Panc1 (cell line): ENCODE results near the gene CYTH2. TPM values are rescaled to one million over a fixed set of nuclear protein-coding genes. Genes with fewer than 3 reads are reported as not detected.
A peak's percentile ranks its signal among the peaks of the same experiment; 100 is the strongest.

Source experiments
- ATAC-seq: fragments of 200-7000 bp; cut with Tn5 transposase; 2 replicates; pipeline ENCODE4 v1.9.1; 2020; ENCODE audit warnings: mild to moderate bottlenecking, moderate library complexity
- BruUV-seq: library from RNA; stranded (reverse); fragments of 400-500 nt; replicated peaks from 2 replicates; lab custom pipeline; 2021; lab: Mats Ljungman, UMichigan
- CTCF ChIA-PET: fragments of 300-600 bp; sonication (Branson Sonifier 250); formaldehyde crosslinking; loops from one replicate; lab custom pipeline; 2022; ENCODE audit warnings: antibody characterized with exemption; lab: Charles Lee
- POLR2A ChIA-PET: fragments of 300-600 bp; sonication (Branson Sonifier 250); formaldehyde crosslinking; loops from one replicate; lab custom pipeline; 2022; ENCODE audit warnings: antibody characterized with exemption; lab: Charles Lee
- DNase-seq: peaks from one replicate; pipeline ENCODE4 v3.0.0-alpha.2; 2010; ENCODE audit warnings: low read depth, low spot score
- H3K27ac ChIP-seq: 2 replicates; pipeline ENCODE4 v1.5.1; 2011; ENCODE audit warnings: mild to moderate bottlenecking, low read length, inconsistent platforms
- H3K27me3 ChIP-seq: fragments of 200-500 bp; sonication (Bioruptor generic); 2 replicates; pipeline ENCODE4 v1.6.0; 2014; ENCODE audit warnings: low read length, inconsistent platforms; ENCODE audit not compliant: control insufficient read depth, insufficient read depth
- H3K36me3 ChIP-seq: fragments of 200-500 bp; sonication (Bioruptor generic); 2 replicates; pipeline ENCODE4 v1.5.1; 2014; ENCODE audit warnings: inconsistent platforms, mild to moderate bottlenecking, low read length, moderate library complexity; ENCODE audit not compliant: control insufficient read depth, insufficient read depth
- H3K4me1 ChIP-seq: 2 replicates; pipeline ENCODE4 v1.5.1; 2011; ENCODE audit warnings: inconsistent platforms, mild to moderate bottlenecking, low read length, moderate library complexity; ENCODE audit not compliant: control insufficient read depth, insufficient read depth
- H3K4me3 ChIP-seq, 2 experiments: 2 replicates each; pipeline ENCODE4 v1.5.1; 2011 to 2012; ENCODE audit warnings: low read depth in 2 of 2, low read length in 2 of 2, mild to moderate bottlenecking in 2 of 2, inconsistent platforms in 1 of 2, moderate library complexity in 1 of 2
- H3K9me3 ChIP-seq: fragments of 200-500 bp; sonication (Bioruptor generic); 2 replicates; pipeline ENCODE4 v1.5.1; 2014; ENCODE audit warnings: low read depth, mild to moderate bottlenecking, inconsistent platforms, low read length, moderate library complexity; ENCODE audit not compliant: control insufficient read depth, insufficient read depth
- CTCF ChIP-seq: fragments of 450-650 bp; IDR thresholded peaks from 2 replicates; pipeline ENCODE4 v1.5.1; 2017; ENCODE audit warnings: mild to moderate bottlenecking
- POLR2AphosphoS5 ChIP-seq: IDR thresholded peaks from 2 replicates; pipeline ENCODE4 v1.6.1; 2012; ENCODE audit warnings: mild to moderate bottlenecking, low read depth, low read length, moderate library complexity
- REST ChIP-seq, 2 experiments: IDR thresholded peaks; 2 replicates each; pipeline ENCODE4 v1.6.1; 2011 to 2012; ENCODE audit warnings: low read depth in 2 of 2, control low read depth in 1 of 2, low read length in 1 of 2, mild to moderate bottlenecking in 1 of 2, moderate library complexity in 1 of 2; ENCODE audit not compliant: insufficient read depth in 1 of 2
- SIN3A ChIP-seq: IDR thresholded peaks from 2 replicates; pipeline ENCODE4 v1.6.1; 2012; ENCODE audit warnings: low read depth, mild to moderate bottlenecking, low read length, moderate library complexity, borderline replicate concordance; ENCODE audit not compliant: insufficient read depth
- TCF7L2 ChIP-seq: IDR thresholded peaks from 2 replicates; pipeline ENCODE4 v1.6.1; 2011; ENCODE audit warnings: mild to moderate bottlenecking, low read depth, low read length, inconsistent platforms
- in situ Hi-C: cut with HindIII; loops from 2 replicates; pipeline ENCODE4 v1.10.0; 2016; ENCODE audit warnings: low sequenced_read_pairs, low pct_unique_long_range_greater_than_20kb
- intact Hi-C: fragments of 100-400 bp; cut with micrococcal nuclease; formaldehyde crosslinking; loops from one replicate; pipeline ENCODE4 v1.10.0; 2022; ENCODE audit not compliant: unreplicated experiment
- total RNA-seq: library from RNA; stranded (reverse); gene quantifications from one replicate; pipeline ENCODE4 v1.2.1, GENCODE V29; 2021; ENCODE audit not compliant: unreplicated experiment

CYTH2 gene
- total RNA-seq, 1 experiment from 2014 or later, result 53.4 TPM

GRCh38 chr19:48501494-48502349 lies 32.6 kb downstream of the CYTH2 start:
- H3K9me3 ChIP-seq, result no peaks in the 10 kb centered on the region
- H3K4me1 ChIP-seq, result no peaks in the 10 kb centered on the region; the same call in 1 of the 2 replicates
- peaks cover 3% of the 10 kb centered on the region; the same call in 1 of the 2 replicates for H3K36me3 ChIP-seq
- H3K27me3 ChIP-seq, result no peaks in the 10 kb centered on the region
- no peak for DNase-seq
- ChIA-PET CTCF (no interaction called here), POLR2A (interaction anchor here (0.6 kb wide), 1 partner anchor 138 kb away, joined by 7 read pairs; no protein-coding TSS in a partner anchor)
- peak; percentile 79 for ATAC-seq
- no peak for TF ChIP-seq SIN3A
- TF ChIP-seq TCF7L2, result no peak
- TF ChIP-seq CTCF, result no peak
- no peak for TF ChIP-seq POLR2AphosphoS5
- TF ChIP-seq REST (IDR thresholded peaks at IDR 0.05; ENCODE audit: insufficient read depth in 1 of 2, low read depth in 2 of 2, low read length in 1 of 2), result no peak
- peak overlapping the region; percentile 41 to 64 for H3K4me3 ChIP-seq
- intact Hi-C loops (no loop called here), in situ Hi-C loops (no loop called here)
- H3K27ac ChIP-seq, result peak overlapping the region; percentile 65
- no TSS peak for BruUV-seq

- no peak for ATAC-seq
- Histone ChIP-seq H3K9me3 (no peaks in the 10 kb centered on the region), H3K4me3 (peak overlapping the region; percentile 12 to 40; a peak in 3 of 4 replicates), H3K27me3 (no peaks in the 10 kb centered on the region), H3K27ac (no peak overlapping the region), H3K4me1 (no peaks in the 10 kb centered on the region), H3K36me3 (peaks cover 3% of the 10 kb centered on the region; the same call in 1 of the 2 replicates)
- in situ Hi-C loops (no loop called here), intact Hi-C loops (no loop called here)
- ChIA-PET POLR2A (interaction anchor here (0.6 kb wide), 1 partner anchor 138 kb away, joined by 7 read pairs; no protein-coding TSS in a partner anchor), CTCF (no interaction called here)
- DNase-seq, result no peak
- TF ChIP-seq SIN3A, result no peak
- no peak for TF ChIP-seq TCF7L2
- no peak for TF ChIP-seq POLR2AphosphoS5
- TF ChIP-seq REST (IDR thresholded peaks at IDR 0.05; ENCODE audit: insufficient read depth in 1 of 2, low read depth in 2 of 2, low read length in 1 of 2), result no peak
- no peak for TF ChIP-seq CTCF
- BruUV-seq, result no TSS peak
Observed at GRCh38 chr19:48502350-48503018, 33.3 kb downstream of the CYTH2 start.
